ENCODE measurements around the gene CABLES1. TPM values are rescaled to one million over a fixed set of nuclear protein-coding genes. Genes with fewer than 3 reads are reported as not detected.
A peak's percentile ranks its signal among the peaks of the same experiment; 100 is the strongest.

The CABLES1 gene
- total RNA-seq, 1 experiment from 2014 or later: 29.5 TPM

GRCh38 chr18:23281626-23282436 lies 146.5 kb downstream of the CABLES1 start:
- ChIA-PET POLR2A (no interaction called here), CTCF (no interaction called here)
- Mint-ChIP-seq H3K27ac (ENCODE audit: unreplicated experiment) (no peak overlapping the region), H3K36me3 (ENCODE audit: insufficient read depth, unreplicated experiment) (peaks cover 1% of the 10 kb centered on the region), H3K9me3 (ENCODE audit: unreplicated experiment) (peaks cover 5% of the 10 kb centered on the region), H3K4me3 (ENCODE audit: unreplicated experiment) (no peak overlapping the region), H3K4me1 (ENCODE audit: low read depth, unreplicated experiment) (peaks cover 14% of the 10 kb centered on the region), H3K27me3 (ENCODE audit: insufficient read depth, unreplicated experiment) (no peaks in the 10 kb centered on the region)
- no peaks in the 10 kb centered on the region for H3K36me3 ChIP-seq (ENCODE audit: control insufficient read depth, insufficient read depth, low read length)
- peaks cover 7% of the 10 kb centered on the region; the same call in 1 of the 2 replicates for H3K4me1 ChIP-seq
- no peaks in the 10 kb centered on the region for H3K9me3 ChIP-seq
- DNase-seq: no peak
- no peak overlapping the region for H3K4me3 ChIP-seq (ENCODE audit: low read depth, low read length)
- H3K27me3 ChIP-seq (replicated peaks; ENCODE audit: control insufficient read depth, insufficient read depth, low read length): no peaks in the 10 kb centered on the region
- BruUV-seq (replicated peaks): no TSS peak
- intact Hi-C loops (cut with micrococcal nuclease; ENCODE audit: unreplicated experiment): no loop called here
- no peak for TF ChIP-seq CTCF (IDR thresholded peaks at IDR 0.05; ENCODE audit: insufficient read depth in 1 of 2, low read depth in 1 of 2, low read length in 1 of 2, severe bottlenecking in 1 of 2, unreplicated experiment in 1 of 2)

- peaks cover 5% of the 10 kb centered on the region for H3K36me3 Mint-ChIP-seq (ENCODE audit: insufficient read depth, unreplicated experiment)
- peaks cover 5% of the 10 kb centered on the region for H3K9me3 Mint-ChIP-seq (ENCODE audit: unreplicated experiment)
- no peak overlapping the region for H3K27ac Mint-ChIP-seq (ENCODE audit: unreplicated experiment)
- H3K4me1 ChIP-seq: peaks cover 7% of the 10 kb centered on the region; the same call in 1 of the 2 replicates
- no peaks in the 10 kb centered on the region for H3K36me3 ChIP-seq (ENCODE audit: control insufficient read depth, insufficient read depth, low read length)
- TF ChIP-seq CTCF (IDR thresholded peaks at IDR 0.05; ENCODE audit: insufficient read depth in 1 of 2, low read depth in 1 of 2, low read length in 1 of 2, severe bottlenecking in 1 of 2, unreplicated experiment in 1 of 2): no peak
- intact Hi-C loops (cut with micrococcal nuclease; ENCODE audit: unreplicated experiment): no loop called here
- no peak overlapping the region for H3K4me3 Mint-ChIP-seq (ENCODE audit: unreplicated experiment)
- H3K27me3 Mint-ChIP-seq (ENCODE audit: insufficient read depth, unreplicated experiment): no peaks in the 10 kb centered on the region
- H3K4me3 ChIP-seq (ENCODE audit: low read depth, low read length): no peak overlapping the region
- H3K27me3 ChIP-seq (replicated peaks; ENCODE audit: control insufficient read depth, insufficient read depth, low read length): no peaks in the 10 kb centered on the region
- CTCF ChIA-PET: no interaction called here
- peaks cover 18% of the 10 kb centered on the region for H3K4me1 Mint-ChIP-seq (ENCODE audit: low read depth, unreplicated experiment)
- H3K9me3 ChIP-seq: no peaks in the 10 kb centered on the region
- POLR2A ChIA-PET: no interaction called here
- BruUV-seq (replicated peaks): no TSS peak
- DNase-seq: no peak
Measured at GRCh38 chr18:23282437-23282781, 147.1 kb downstream of the CABLES1 start.

GRCh38 chr18:23283916-23284430 lies 148.7 kb downstream of the CABLES1 start:
- no TSS peak for BruUV-seq (replicated peaks)
- Histone ChIP-seq H3K4me3 (ENCODE audit: low read depth, low read length) (no peak overlapping the region), H3K36me3 (ENCODE audit: control insufficient read depth, insufficient read depth, low read length) (no peaks in the 10 kb centered on the region), H3K9me3 (no peaks in the 10 kb centered on the region), H3K27me3 (replicated peaks; ENCODE audit: control insufficient read depth, insufficient read depth, low read length) (no peaks in the 10 kb centered on the region), H3K4me1 (peaks cover 7% of the 10 kb centered on the region; the same call in 1 of the 2 replicates)
- CTCF ChIA-PET: no interaction called here
- H3K27me3 Mint-ChIP-seq (ENCODE audit: insufficient read depth, unreplicated experiment): no peaks in the 10 kb centered on the region
- TF ChIP-seq CTCF (IDR thresholded peaks at IDR 0.05; ENCODE audit: insufficient read depth in 1 of 2, low read depth in 1 of 2, low read length in 1 of 2, severe bottlenecking in 1 of 2, unreplicated experiment in 1 of 2): no peak
- H3K36me3 Mint-ChIP-seq (ENCODE audit: insufficient read depth, unreplicated experiment): peaks cover 5% of the 10 kb centered on the region
- H3K27ac Mint-ChIP-seq (ENCODE audit: unreplicated experiment): peak overlapping the region; percentile 42
- peak; percentile 3 to 38 for DNase-seq
- peaks cover 5% of the 10 kb centered on the region for H3K9me3 Mint-ChIP-seq (ENCODE audit: unreplicated experiment)
- intact Hi-C loops (cut with micrococcal nuclease; ENCODE audit: unreplicated experiment): no loop called here
- H3K4me3 Mint-ChIP-seq (ENCODE audit: unreplicated experiment): no peak overlapping the region
- POLR2A ChIA-PET: no interaction called here
- H3K4me1 Mint-ChIP-seq (ENCODE audit: low read depth, unreplicated experiment): peaks cover 30% of the 10 kb centered on the region
